Heart left ventricle (tissue), 13 donors: ENCODE measurements around the gene PDIA3.

Source experiments
- CTCF ChIP-seq, 12 donors: fragments of 200-600 bp; sonication (generic) in 4 of 12; IDR thresholded peaks; one replicate each; pipeline versions ENCODE4 v1.5.0 to v1.8.0; 2018 to 2022; ENCODE audit warnings: antibody characterized with exemption in 12 of 12, mild to moderate bottlenecking in 5 of 12
- POLR2A ChIP-seq, 2 donors: fragments of 450-650 bp; IDR thresholded peaks; one replicate each; pipeline ENCODE4 v1.6.1; 2017; ENCODE audit warnings: antibody characterized with exemption in 2 of 2, mild to moderate bottlenecking in 2 of 2, moderate library complexity in 2 of 2
- donor health status: ischemic (EF 13 %, LVEDD 7.1; RV severe dilation, severe dysfunction).
- donor health status: DM: no; HTN: yes; CAD: no.
- donor health status: DM: no; HTN: no; CAD: no.
- donor health status: ischemic (EF 25% LVEDD 6.9; RV normal size, moderate dysfunction).
- donor health status: ischemic (EF 25% LVEDD 5.7; RV mildly dilated, moderate dysfunction).
- donor health status: ischemic (EF 35%, LVEDD 5.7; RV mildly dilated, moderate dysfunction).
- donor health status: nonischemic (EF 11% LVEDD 7.7; RV severe dilation, severe dysfunction).
- donor health status: DM: yes; HTN: yes; CAD: no.
- donor health status: PGD.
- donor health status: ischemic (EF 29% LVEDD 5.4; RV normal size, mild dysfunction).
- donor health status: nonischemic (EF 23%, LVEDD 6.1; RV moderate dilation, normal function).

- TF ChIP-seq CTCF (IDR thresholded peaks at IDR 0.05) = no peak
- peak in 1 of 2 donors; percentile 52 for TF ChIP-seq POLR2A (IDR thresholded peaks at IDR 0.05)
Observed at GRCh38 chr15:43800286-43801141, 54.3 kb downstream of the PDIA3 start, which contains the start of gene HYPK.
